ENCODE data around the gene CKAP5. TPM values are rescaled to one million over a fixed set of nuclear protein-coding genes. Genes with fewer than 3 reads are reported as not detected.
"Not testable (repeated sequence)": the region's sequence is repeated elsewhere in the genome, so short reads cannot be mapped to it uniquely, and the experiment has no call there.

Gene CKAP5
- total and polyA plus RNA-seq, 12 donors = 9.6 to 114 (median 80.1) TPM

DNA sequence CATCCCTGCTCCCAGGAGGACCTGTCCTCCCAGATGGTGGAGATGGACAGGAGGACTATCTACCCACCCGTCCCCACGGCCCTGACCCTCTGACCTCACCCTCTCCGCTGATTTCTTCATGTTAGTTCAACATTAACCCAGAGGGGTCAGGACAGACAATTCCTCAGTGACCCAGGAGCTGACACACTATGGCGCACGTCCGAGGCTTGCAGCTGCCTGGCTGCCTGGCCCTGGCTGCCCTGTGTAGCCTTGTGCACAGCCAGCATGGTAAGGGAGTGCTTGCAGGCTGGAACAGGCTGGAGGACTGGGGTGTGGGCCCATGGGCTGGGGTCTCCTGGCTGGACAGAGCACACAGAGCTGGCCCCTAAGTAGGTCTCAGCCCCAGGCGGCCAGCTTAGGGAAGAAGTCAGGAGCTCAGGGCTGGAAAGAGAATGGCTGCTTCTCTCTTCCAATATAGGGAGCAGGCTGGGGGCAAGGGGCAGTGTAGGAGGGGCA, 127.0 kb downstream of the CKAP5 start, which contains the start of gene F2:
Gene F2 (plus strand): TSS at position 166 of the 495 bp plus-strand sequence. CDS start 23 bp downstream, at position 189.
- intact Hi-C loops (cut with DNase I) = no loop called here
- Histone ChIP-seq H3K4me1 (peaks cover 0 to 5% (median 0%) of the 10 kb centered on the region in 9 donors), H3K4me3 (no peak within 1 kb of the TSS), H3K9me3 (no peaks in the 10 kb centered on the region), H3K27ac (no peak within 1 kb of the TSS), H3K36me3 (no peaks in the 10 kb centered on the region), H3K27me3 (no peaks in the 10 kb centered on the region)
- DNase-seq = no peak
- TF ChIP-seq, protein P1, sequence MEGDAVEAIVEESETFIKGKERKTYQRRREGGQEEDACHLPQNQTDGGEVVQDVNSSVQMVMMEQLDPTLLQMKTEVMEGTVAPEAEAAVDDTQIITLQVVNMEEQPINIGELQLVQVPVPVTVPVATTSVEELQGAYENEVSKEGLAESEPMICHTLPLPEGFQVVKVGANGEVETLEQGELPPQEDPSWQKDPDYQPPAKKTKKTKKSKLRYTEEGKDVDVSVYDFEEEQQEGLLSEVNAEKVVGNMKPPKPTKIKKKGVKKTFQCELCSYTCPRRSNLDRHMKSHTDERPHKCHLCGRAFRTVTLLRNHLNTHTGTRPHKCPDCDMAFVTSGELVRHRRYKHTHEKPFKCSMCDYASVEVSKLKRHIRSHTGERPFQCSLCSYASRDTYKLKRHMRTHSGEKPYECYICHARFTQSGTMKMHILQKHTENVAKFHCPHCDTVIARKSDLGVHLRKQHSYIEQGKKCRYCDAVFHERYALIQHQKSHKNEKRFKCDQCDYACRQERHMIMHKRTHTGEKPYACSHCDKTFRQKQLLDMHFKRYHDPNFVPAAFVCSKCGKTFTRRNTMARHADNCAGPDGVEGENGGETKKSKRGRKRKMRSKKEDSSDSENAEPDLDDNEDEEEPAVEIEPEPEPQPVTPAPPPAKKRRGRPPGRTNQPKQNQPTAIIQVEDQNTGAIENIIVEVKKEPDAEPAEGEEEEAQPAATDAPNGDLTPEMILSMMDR (IDR thresholded peaks at IDR 0.05) = no peak
- peak in 2 of 8 donors; percentile 19 to 20 for ATAC-seq
- WGBS, 2 donors = 85% methylated on average over 7 of the region's 7 CpGs

DNA sequence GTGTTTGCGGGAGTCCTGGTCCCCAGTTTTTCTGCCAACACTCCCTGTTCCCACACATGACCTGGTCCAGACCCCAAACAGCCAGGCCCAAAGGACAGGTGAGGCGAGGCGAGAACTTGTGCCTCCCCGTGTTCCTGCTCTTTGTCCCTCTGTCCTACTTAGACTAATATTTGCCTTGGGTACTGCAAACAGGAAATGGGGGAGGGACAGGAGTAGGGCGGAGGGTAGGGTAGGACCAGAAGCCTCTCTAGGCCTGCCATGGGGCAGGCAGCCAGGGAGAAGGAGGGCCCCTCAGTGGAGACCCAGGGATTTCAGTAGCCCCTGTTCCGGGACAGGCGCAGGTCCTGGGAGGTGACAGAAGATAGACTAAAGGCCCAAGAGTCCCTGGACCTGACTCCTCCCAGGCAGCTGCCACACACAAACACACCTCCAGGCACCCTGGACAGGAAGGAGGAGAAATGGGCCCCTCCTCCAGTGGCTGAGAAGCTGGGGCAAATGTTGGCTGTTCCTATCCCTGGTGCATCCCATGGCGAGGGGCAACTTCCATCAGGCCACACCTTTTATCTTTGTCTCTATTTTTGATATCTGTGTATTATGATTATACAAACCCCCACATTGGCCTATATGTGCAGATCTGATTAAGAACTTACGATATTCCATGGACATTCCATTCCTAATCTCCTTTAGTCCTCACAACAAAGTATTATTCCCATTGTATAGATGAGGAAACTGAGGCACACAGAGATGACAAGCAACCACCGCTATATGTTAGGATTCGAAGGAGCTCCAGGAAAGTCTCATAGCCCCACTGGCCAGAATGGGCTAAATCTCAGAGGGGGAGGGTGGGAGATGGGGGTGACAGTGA, 127.7 kb downstream of the CKAP5 start:
- Histone ChIP-seq H3K4me3 (no peak overlapping the region), H3K27me3 (no peaks in the 10 kb centered on the region), H3K36me3 (no peaks in the 10 kb centered on the region), H3K4me1 (peaks cover 0 to 5% (median 0%) of the 10 kb centered on the region in 9 donors), H3K9me3 (no peaks in the 10 kb centered on the region), H3K27ac (no peak overlapping the region)
- intact Hi-C loops (cut with DNase I) = no loop called here
- DNase-seq (no peak), ATAC-seq (peak in 4 of 8 donors; percentile 19 to 34 (median 22))
- TF ChIP-seq, protein P1 (IDR thresholded peaks at IDR 0.05) = no peak
- 85 to 86% methylated on average over 11 of the region's 11 CpGs for WGBS, 2 donors

DNA sequence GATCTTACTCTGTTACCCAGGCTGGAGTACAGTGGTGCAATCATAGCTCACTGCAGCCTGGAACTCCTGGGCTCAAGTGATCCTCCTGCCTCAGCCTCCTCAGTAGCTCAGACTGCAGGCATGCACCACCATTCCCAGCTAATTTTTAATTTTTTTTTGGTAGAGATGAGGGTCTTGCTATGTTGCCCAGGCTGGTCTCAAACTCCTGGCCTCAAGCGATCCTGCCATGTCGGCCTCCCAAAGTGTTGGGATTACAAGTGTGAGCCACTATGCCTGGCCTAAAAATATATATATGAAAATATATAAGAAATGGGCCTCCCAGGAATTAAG, 128.3 kb downstream of the CKAP5 start:
- intact Hi-C loops (cut with DNase I); ATAC-seq; DNase-seq; H3K27ac ChIP-seq; H3K27me3 ChIP-seq; H3K36me3 ChIP-seq; H3K9me3 ChIP-seq; H3K4me3 ChIP-seq; H3K4me1 ChIP-seq: not testable (repeated sequence)
- WGBS, 2 donors = 97 to 98% methylated on average over 2 of the region's 2 CpGs

DNA sequence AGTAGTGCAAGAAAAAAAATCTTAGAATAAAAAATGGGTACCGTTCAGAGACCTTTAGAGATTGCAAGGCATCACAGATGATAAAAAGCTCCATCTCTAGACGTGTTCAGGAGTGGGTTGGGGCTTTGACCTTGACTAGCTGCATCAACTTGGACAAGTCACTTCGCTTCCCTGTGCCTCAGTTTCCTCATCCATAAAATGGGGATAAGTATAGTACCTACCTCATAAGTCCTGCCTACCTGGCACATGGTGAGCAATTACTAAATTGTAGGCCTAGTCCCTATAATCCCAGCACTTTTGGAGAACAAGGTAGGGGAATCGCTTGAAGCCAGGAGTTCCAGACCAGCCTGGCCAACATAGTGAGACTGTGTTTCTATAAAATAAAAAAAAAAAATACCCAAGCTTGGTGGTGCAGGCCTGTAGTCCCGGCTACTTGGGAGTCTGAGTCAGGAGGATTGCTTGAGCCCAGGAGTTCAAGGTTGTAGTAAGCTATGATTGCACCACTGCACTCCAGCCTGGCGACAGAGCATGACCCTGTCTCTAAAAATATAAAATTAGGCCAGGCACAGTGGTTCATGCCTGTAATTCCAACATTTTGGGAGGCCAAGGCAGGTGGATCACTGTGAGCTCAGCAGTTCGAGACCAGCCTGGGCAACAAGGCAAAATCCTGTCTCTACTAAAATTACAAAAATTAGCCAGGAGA, 133.1 kb downstream of the CKAP5 start:
- H3K36me3 ChIP-seq = peaks cover 0 to 9% (median 0%) of the 10 kb centered on the region in 9 donors
- TF ChIP-seq, protein P1 (IDR thresholded peaks at IDR 0.05) = no peak
- no peak for ATAC-seq
- no peaks in the 10 kb centered on the region for H3K27me3 ChIP-seq
- WGBS, 2 donors = 89 to 93% methylated on average over 7 of the region's 7 CpGs
- H3K4me3 ChIP-seq = no peak overlapping the region
- H3K4me1 ChIP-seq = peaks cover 6 to 37% (median 18%) of the 10 kb centered on the region in 9 donors
- intact Hi-C loops (cut with DNase I) = no loop called here
- DNase-seq = no peak
- no peaks in the 10 kb centered on the region for H3K9me3 ChIP-seq
- peak overlapping the region in 6 of 10 donors; percentile 14 to 95 (median 92) for H3K27ac ChIP-seq
